ENCODE results near the gene GSTM1.
"Not testable (repeated sequence)": the region's sequence is repeated elsewhere in the genome, so short reads cannot be mapped to it uniquely, and the experiment has no call there.

The GSTM1 gene

DNA sequence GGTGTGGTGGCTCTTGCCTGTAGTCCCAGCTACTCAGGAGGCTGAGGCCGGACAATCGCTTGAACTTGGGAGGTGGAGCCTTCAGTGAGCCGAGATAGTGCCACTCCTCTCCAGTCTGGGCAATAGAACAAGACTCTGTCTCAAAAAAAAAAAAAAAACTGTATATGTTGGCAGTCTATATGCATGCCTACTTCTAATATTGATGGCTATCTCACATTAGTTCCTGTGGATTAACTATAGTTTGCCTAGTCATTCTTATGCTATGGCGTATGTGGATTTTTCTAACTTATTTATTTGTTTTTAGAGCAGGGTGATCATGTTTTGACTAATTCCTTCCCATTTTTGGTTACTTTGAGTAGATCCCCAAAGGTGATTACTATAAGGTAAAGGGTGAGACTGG lies 9.4 kb downstream of the GSTM1 start:
- no peak for DNase-seq (ENCODE audit: low read depth in 1 of 2, low spot score in 1 of 2)

DNA sequence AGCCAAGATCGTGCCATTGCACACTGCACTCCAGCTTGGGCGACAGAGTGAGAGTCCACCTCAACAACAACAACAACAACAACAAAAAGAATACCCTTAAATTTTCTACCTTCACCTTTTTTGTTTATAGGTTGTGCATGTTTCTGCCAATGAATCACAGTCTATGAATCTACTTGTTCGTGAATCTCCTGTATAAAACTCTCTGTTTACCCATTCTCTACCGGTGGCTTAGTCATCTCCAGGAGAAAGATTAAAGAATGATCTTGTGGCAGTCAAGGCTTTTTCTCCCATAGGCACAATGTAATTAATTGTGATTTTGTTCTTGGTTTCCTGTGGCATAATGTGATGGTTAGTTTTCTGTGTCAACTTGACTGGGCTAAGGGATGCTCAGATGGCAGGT lies 10.2 kb downstream of the GSTM1 start:
- not testable (repeated sequence) for DNase-seq (ENCODE audit: low read depth in 1 of 2, low spot score in 1 of 2)

DNA sequence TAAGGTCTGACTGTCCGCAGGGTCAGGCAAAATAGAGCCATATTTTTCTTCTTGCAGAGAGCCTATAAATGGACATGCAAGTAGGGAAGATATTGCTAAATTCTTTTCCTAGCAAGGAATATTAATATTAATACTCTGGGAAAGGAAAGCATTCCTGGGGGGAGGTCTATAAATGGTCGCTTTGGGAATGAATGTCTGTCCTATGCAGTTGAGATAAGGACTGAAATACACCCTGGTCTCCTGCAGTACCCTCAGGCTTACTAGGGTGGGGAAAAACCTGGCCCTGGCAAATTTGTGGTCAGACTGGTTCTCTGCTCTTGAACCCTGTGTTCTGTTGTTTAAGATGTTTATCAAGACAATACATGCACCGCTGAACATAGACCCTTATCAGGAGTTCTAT lies 15.3 kb downstream of the GSTM1 start:
- DNase-seq (ENCODE audit: low read depth in 1 of 2, low spot score in 1 of 2): not testable (repeated sequence)

DNA sequence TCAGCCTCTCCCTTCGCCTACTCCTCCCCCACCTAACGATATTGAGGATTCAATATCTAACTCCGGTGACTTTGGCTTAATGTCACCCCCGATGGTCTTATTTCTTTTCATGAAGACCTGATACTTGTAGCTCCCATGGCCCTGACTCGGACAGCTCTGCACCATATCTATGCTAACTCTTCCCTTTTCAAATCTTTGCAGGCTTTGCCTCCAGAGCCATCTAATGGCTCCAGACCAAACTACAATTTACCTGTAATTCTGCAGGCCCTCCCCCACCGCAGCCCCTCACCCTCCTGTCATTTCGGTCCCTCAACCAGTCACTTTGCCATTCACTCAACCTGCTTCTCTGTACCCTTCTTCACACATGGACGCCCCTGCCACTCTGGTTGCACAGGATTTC lies 16.6 kb downstream of the GSTM1 start:
- no peak for DNase-seq (ENCODE audit: low read depth in 1 of 2, low spot score in 1 of 2)

- no peak for DNase-seq (ENCODE audit: low read depth in 1 of 2, low spot score in 1 of 2)
These were observed 17.8 kb downstream of the GSTM1 start for GRCh38 chr1:109705411-109705810.

DNA sequence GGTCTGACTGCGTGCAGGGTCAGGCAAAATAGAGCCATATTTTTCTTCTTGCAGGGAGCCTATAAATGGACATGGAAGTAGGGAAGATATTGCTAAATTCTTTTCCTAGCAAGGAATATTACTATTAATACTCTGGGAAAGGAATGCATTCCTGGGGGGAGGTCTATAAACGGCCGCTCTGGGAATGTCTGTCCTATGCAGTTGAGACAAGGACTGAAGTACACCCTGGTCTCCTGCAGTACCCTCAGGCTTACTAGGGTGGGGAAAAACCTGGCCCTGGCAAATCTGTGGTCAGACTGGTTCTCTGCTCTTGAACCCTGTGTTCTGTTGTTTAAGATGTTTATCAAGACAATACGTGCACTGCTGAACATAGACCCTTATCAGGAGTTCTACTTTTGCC lies 21.3 kb downstream of the GSTM1 start:
- not testable (repeated sequence) for DNase-seq (ENCODE audit: low read depth in 1 of 2, low spot score in 1 of 2)

DNA sequence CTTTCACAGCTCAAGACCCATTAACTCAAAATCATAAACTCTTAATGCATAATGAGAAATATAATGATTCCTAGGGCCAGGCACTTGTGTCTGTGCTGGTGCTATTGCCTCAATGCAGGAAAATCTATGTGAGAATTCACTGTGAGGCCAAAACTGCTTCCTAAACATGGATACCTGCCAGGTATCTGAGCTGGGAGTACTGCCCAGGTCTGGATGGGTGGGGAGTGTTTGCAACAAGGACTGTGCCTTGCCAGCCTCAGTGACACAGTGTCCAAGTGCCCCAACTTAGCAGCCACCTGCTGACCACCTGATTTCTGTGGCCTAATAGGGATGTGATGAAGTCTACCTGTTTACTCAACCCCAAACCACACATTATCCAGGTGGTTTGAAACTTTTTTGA lies 22.2 kb downstream of the GSTM1 start:
- DNase-seq (ENCODE audit: low read depth in 1 of 2, low spot score in 1 of 2): not testable (repeated sequence)

GRCh38 chr1:109711593-109712320 lies 24.1 kb downstream of the GSTM1 start, which contains the start of gene GSTM5:
TSS of gene GSTM5 (plus strand) at chr1:109712251. CDS start at chr1:109712313, 62 bp downstream.
- DNase-seq (ENCODE audit: low read depth in 1 of 2, low spot score in 1 of 2): peak in 1 of 2 donors; percentile 7

- no peak for DNase-seq (ENCODE audit: low read depth in 1 of 2, low spot score in 1 of 2)
These were observed 24.8 kb downstream of the GSTM1 start for GRCh38 chr1:109712321-109712864.

GRCh38 chr1:109713636-109714035 lies 26.0 kb downstream of the GSTM1 start:
- DNase-seq (ENCODE audit: low read depth in 1 of 2, low spot score in 1 of 2): no peak

- DNase-seq (ENCODE audit: low read depth in 1 of 2, low spot score in 1 of 2): no peak
These were observed 27.2 kb downstream of the GSTM1 start for GRCh38 chr1:109714661-109715372.

GRCh38 chr1:109716121-109716520 lies 28.5 kb downstream of the GSTM1 start:
- no peak for DNase-seq (ENCODE audit: low read depth in 1 of 2, low spot score in 1 of 2)

DNA sequence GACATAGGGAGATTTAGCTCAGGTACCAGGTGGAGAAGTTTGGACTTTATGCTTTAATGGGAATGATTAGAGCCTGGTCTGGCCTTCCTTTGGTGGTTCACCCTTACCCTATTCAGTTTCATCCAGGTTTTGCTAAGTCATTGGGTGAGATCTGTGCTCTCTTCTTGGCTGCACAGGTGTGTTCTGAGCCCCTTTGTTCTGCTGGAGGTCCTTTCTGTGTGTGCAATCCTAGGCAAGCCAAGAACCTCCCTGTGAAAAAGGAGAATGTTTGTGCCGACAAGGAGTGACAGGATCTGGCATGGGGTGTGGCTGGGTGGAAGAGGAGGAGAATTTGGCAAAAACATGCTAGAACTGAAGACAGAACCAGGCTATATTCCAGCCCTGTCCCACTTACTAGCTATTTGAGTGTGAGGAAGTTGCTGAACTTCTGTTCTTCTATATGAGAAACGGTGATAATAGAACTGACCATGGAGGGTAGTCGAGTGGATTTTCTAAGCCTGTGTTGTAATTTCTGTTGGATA lies 29.0 kb downstream of the GSTM1 start:
- no peak for DNase-seq (ENCODE audit: low read depth in 1 of 2, low spot score in 1 of 2)

- DNase-seq (ENCODE audit: low read depth in 1 of 2, low spot score in 1 of 2): no peak
These were observed 30.1 kb downstream of the GSTM1 start for GRCh38 chr1:109717729-109718128.

GRCh38 chr1:109718495-109718894 lies 30.9 kb downstream of the GSTM1 start:
- no peak for DNase-seq (ENCODE audit: low read depth in 1 of 2, low spot score in 1 of 2)

DNA sequence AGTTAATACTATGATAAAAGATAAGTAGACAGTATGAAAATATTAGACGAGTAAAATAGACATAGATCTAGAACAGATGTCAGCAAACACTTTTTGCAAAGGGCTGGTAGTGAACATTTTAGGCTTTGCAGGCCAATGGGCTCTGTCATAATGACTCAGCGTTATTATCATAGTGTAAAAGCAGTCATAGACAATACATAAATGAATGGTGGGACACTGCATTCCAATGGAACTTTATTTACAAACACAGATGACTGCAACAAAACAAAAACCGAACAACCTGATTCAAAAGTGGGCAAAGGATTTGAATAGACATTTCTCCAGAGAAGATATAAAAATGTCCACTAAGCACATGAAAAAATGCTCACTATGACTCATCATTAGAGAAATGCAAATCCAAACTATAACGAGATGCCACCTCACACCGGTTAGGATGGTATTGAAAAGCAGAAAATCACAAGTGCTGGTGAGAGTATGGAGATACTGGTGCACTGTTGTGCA lies 31.8 kb downstream of the GSTM1 start:
- no peak for DNase-seq (ENCODE audit: low read depth in 1 of 2, low spot score in 1 of 2)

DNA sequence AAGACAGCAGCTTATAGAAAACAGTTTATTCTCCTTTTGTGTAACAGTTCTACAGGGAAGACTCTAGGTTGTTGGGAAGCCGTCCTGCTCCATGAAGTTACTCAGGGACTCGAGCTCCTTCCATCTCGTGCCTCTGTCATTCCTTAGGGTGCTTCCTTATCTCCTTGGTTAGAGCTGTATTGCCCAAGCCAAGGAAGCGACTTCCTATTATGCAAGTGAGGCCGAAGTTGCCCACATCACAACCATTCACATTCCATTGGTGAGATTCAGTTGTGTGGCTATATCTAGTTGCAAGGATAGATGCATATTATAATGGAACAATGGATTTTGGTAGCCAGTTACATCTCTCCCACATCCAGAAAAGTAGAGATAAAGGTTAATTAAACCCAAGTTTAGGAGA lies 33.4 kb downstream of the GSTM1 start:
- no peak for DNase-seq (ENCODE audit: low read depth in 1 of 2, low spot score in 1 of 2)

DNA sequence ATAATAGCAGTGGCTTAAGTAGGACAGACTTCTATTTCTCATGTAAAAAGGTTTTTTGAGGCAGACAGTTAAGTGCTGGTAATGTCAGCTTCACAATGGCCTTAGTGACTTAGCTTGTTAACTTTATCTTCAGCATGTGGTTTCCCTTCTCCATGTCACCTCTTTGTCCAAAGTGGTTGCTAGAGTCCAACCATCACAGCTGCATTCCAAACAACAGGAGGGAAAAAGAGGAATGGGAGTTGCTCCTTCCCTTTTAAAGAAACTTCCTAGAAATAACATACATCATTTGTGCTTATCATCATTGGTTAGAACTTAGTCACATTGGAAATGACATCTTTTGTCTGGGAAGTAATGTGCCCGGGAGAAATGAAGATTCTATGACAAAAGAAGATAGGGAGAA lies 34.4 kb downstream of the GSTM1 start:
- no peak for DNase-seq (ENCODE audit: low read depth in 1 of 2, low spot score in 1 of 2)

DNA sequence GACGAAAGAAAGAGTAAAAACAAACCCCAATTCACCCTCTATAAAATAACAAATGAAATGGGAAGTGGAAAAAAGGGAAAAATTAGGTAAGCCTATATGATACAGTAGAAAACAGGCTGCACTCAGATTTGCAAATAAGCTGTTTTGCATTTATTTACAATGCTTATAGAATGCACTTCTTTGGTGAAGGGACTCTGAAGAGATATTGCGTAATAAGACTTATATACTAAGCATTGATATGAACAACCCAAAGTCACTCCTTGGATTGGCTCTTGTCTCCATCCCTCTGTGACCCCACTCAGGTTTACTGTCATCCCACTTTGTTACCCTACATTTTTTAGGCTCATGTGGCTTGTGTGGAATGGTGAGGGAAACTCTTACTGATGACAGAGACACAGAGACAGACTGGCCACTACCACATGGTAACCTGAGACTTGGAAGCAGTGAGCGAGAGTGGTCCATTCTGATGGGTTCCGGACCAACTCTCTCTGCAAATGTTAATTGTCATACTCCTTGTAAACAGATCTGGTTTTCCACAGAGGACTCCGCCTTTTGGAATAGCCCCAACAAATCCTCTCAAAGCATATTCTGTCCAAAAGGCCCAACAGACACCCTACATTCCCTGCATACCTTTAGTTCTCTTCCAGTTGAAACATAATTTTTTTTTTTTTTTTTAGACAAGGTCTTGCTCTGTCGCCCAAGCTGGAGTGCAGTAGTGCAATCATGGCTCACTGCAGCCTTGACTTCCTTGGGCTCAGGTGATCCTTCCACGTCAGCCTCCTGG lies 35.5 kb downstream of the GSTM1 start:
- DNase-seq (ENCODE audit: low read depth in 1 of 2, low spot score in 1 of 2): no peak

DNA sequence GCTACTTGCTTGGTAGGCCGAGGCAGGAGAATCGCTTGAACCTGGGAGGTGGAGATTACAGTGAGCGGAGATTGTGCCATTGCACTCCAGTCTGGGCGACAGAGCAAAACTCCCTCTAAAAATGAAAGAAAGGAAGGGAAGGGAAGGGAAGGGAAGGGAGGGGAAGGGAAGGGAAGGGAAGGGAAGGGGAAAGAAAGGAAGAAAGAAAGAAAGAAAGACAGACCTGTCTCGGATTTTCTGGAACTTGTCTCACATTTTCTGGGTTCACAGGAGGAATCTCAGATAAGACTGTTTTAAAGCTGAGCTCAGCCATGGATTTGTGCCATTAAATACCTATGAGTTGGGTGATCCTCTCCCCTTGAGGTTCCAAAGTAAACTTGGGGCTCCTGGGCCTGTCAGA lies 37.3 kb downstream of the GSTM1 start:
- no peak for DNase-seq (ENCODE audit: low read depth in 1 of 2, low spot score in 1 of 2)

DNA sequence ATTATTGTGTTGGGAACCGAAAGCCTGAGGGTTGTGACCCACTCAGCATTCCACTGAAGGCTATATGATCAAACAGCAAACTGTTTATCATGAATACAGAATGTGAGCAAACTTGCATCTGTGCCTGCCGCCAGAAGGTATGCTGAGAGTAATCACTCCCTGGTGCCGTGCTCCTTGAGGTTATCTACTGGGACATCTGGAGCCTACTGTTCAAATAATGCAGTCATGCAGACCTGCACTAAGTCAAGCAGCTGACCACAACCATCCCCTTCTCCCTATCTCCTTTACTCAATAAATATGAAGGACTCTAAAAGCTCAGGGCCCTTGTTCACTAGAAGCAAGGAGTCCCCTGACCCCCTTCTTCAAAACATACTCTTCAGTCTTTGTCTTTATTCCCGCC lies 37.9 kb downstream of the GSTM1 start:
- no peak for DNase-seq (ENCODE audit: low read depth in 1 of 2, low spot score in 1 of 2)
